Measurements from ENCODE around the gene ZNF84.

DNA sequence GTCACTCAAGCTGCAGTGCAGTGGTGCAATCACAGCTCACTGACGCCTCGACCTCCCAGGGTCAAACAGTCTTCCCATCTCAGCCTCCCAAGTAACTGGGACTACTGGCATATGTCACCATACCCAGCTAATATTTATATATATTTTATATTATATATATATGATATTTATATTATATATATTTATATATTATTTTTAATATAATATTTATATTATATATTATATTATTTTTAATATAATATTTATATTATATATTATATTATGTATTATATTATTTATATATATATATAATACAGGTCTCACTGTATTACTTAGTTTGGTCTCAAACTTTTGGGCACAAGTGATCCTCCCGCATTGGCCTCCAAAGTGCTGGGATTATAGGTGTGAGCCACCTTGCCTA lies 9.4 kb downstream of the ZNF84 start:
- TF ChIP-seq, protein P1, sequence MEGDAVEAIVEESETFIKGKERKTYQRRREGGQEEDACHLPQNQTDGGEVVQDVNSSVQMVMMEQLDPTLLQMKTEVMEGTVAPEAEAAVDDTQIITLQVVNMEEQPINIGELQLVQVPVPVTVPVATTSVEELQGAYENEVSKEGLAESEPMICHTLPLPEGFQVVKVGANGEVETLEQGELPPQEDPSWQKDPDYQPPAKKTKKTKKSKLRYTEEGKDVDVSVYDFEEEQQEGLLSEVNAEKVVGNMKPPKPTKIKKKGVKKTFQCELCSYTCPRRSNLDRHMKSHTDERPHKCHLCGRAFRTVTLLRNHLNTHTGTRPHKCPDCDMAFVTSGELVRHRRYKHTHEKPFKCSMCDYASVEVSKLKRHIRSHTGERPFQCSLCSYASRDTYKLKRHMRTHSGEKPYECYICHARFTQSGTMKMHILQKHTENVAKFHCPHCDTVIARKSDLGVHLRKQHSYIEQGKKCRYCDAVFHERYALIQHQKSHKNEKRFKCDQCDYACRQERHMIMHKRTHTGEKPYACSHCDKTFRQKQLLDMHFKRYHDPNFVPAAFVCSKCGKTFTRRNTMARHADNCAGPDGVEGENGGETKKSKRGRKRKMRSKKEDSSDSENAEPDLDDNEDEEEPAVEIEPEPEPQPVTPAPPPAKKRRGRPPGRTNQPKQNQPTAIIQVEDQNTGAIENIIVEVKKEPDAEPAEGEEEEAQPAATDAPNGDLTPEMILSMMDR (IDR thresholded peaks at IDR 0.05), result no peak
- no peak for TF ChIP-seq POLR2A (IDR thresholded peaks at IDR 0.05)
